ENCODE results near the gene GPBP1. TPM values are rescaled to one million over a fixed set of nuclear protein-coding genes. Genes with fewer than 3 reads are reported as not detected.
"Not testable (repeated sequence)": the region's sequence is repeated elsewhere in the genome, so short reads cannot be mapped to it uniquely, and the experiment has no call there.

GPBP1 gene
- total RNA-seq, 1 donor, result 56.8 TPM

- H3K4me3 ChIP-seq (ENCODE audit: insufficient read depth, low read length), result peak overlapping the region; percentile 100
- no peak overlapping the region for H2AFZ ChIP-seq (ENCODE audit: low read length)
- H3K27ac ChIP-seq (ENCODE audit: low read depth, low read length), result peak overlapping the region; percentile 99
- H3K4me1 ChIP-seq (ENCODE audit: insufficient read depth, low read length), result peaks cover 45% of the 10 kb centered on the region
- H3K4me2 ChIP-seq (ENCODE audit: insufficient read depth, low read length), result peak overlapping the region; percentile 95
- peaks cover 75% of the 10 kb centered on the region for H3K79me2 ChIP-seq (ENCODE audit: insufficient read depth, low read length)
- DNase-seq (ENCODE audit: insufficient read length, low spot score, missing footprints), result peak; percentile 81
- H3K36me3 ChIP-seq (ENCODE audit: insufficient read depth, low read length), result no peaks in the 10 kb centered on the region
- TF ChIP-seq CTCF (IDR thresholded peaks at IDR 0.05; ENCODE audit: extremely low read depth, low read depth, low read length), result no peak
- no peaks in the 10 kb centered on the region for H3K27me3 ChIP-seq (ENCODE audit: insufficient read depth, low read length)
- H3K9me3 ChIP-seq (ENCODE audit: low read depth, low read length), result no peaks in the 10 kb centered on the region
- peaks cover 52% of the 10 kb centered on the region for H4K20me1 ChIP-seq (ENCODE audit: insufficient read depth, low read length)
These were observed 2.5 kb downstream of the GPBP1 start for GRCh38 chr5:57176350-57176857.

- peaks cover 55% of the 10 kb centered on the region for H4K20me1 ChIP-seq (ENCODE audit: insufficient read depth, low read length)
- H3K36me3 ChIP-seq (ENCODE audit: insufficient read depth, low read length), result no peaks in the 10 kb centered on the region
- H3K4me3 ChIP-seq (ENCODE audit: insufficient read depth, low read length), result peak overlapping the region; percentile 100
- H3K9me3 ChIP-seq (ENCODE audit: low read depth, low read length), result no peaks in the 10 kb centered on the region
- peaks cover 87% of the 10 kb centered on the region for H3K79me2 ChIP-seq (ENCODE audit: insufficient read depth, low read length)
- no peaks in the 10 kb centered on the region for H3K27me3 ChIP-seq (ENCODE audit: insufficient read depth, low read length)
- peak overlapping the region; percentile 99 for H3K27ac ChIP-seq (ENCODE audit: low read depth, low read length)
- H3K4me2 ChIP-seq (ENCODE audit: insufficient read depth, low read length), result peak overlapping the region; percentile 95
- TF ChIP-seq CTCF (IDR thresholded peaks at IDR 0.05; ENCODE audit: extremely low read depth, low read depth, low read length), result no peak
- H3K4me1 ChIP-seq (ENCODE audit: insufficient read depth, low read length), result peaks cover 39% of the 10 kb centered on the region
- no peak overlapping the region for H2AFZ ChIP-seq (ENCODE audit: low read length)
- no peak for DNase-seq (ENCODE audit: insufficient read length, low spot score, missing footprints)
These were observed 3.8 kb downstream of the GPBP1 start for GRCh38 chr5:57177479-57178156.

DNA sequence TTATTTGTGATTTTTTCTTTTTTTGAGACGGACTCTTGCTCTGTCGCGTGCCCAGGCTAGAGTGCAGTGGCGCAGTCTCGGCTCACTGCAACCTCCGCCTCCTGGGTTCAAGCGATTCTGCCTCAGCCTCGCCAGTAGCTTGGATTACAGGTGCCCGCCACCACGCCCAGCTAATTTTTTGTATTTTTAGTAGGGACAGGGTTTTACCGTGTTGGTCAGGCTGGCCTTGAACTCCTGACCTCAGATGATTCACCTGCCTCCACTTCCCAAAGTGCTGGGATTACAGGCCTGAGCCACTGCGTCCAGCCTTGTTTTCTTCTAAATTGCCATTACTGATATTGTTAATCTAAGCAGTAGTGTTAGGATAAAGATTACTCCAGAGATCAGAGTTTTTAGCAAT is 4.4 kb downstream of the GPBP1 start:
- Histone ChIP-seq H3K4me3 (ENCODE audit: insufficient read depth, low read length) (peak overlapping the region; percentile 49), H3K4me1 (ENCODE audit: insufficient read depth, low read length) (peaks cover 37% of the 10 kb centered on the region), H4K20me1 (ENCODE audit: insufficient read depth, low read length) (peaks cover 59% of the 10 kb centered on the region), H3K79me2 (ENCODE audit: insufficient read depth, low read length) (peaks cover 93% of the 10 kb centered on the region), H3K27ac (ENCODE audit: low read depth, low read length) (peak overlapping the region; percentile 99), H3K4me2 (ENCODE audit: insufficient read depth, low read length) (peak overlapping the region; percentile 95)
- H2AFZ ChIP-seq (ENCODE audit: low read length); H3K9me3 ChIP-seq (ENCODE audit: low read depth, low read length); H3K36me3 ChIP-seq (ENCODE audit: insufficient read depth, low read length); H3K27me3 ChIP-seq (ENCODE audit: insufficient read depth, low read length); DNase-seq (ENCODE audit: insufficient read length, low spot score, missing footprints): not testable (repeated sequence)

GRCh38 chr5:57179262-57180200 is 5.7 kb downstream of the GPBP1 start:
- H3K9me3 ChIP-seq (ENCODE audit: low read depth, low read length), result no peaks in the 10 kb centered on the region
- peaks cover 99% of the 10 kb centered on the region for H3K79me2 ChIP-seq (ENCODE audit: insufficient read depth, low read length)
- peak overlapping the region; percentile 53 for H3K27ac ChIP-seq (ENCODE audit: low read depth, low read length)
- H3K36me3 ChIP-seq (ENCODE audit: insufficient read depth, low read length), result peaks cover 7% of the 10 kb centered on the region
- peak overlapping the region; percentile 49 for H3K4me3 ChIP-seq (ENCODE audit: insufficient read depth, low read length)
- DNase-seq (ENCODE audit: insufficient read length, low spot score, missing footprints), result no peak
- H3K27me3 ChIP-seq (ENCODE audit: insufficient read depth, low read length), result no peaks in the 10 kb centered on the region
- TF ChIP-seq CTCF (IDR thresholded peaks at IDR 0.05; ENCODE audit: extremely low read depth, low read depth, low read length), result no peak
- peaks cover 68% of the 10 kb centered on the region for H4K20me1 ChIP-seq (ENCODE audit: insufficient read depth, low read length)
- H3K4me2 ChIP-seq (ENCODE audit: insufficient read depth, low read length), result peak overlapping the region; percentile 95
- peaks cover 37% of the 10 kb centered on the region for H3K4me1 ChIP-seq (ENCODE audit: insufficient read depth, low read length)
- H2AFZ ChIP-seq (ENCODE audit: low read length), result peak overlapping the region; percentile 35
